ENCODE measurements around the gene CD82.
A peak's percentile ranks its signal among the peaks of the same experiment; 100 is the strongest.
"Not testable (repeated sequence)": the region's sequence is repeated elsewhere in the genome, so short reads cannot be mapped to it uniquely, and the experiment has no call there.

Gene CD82

GRCh38 chr11:44651535-44652155 is 86.2 kb downstream of the CD82 start:
- DNase-seq (ENCODE audit: low spot score): no peak
- no peak for TF ChIP-seq CTCF (IDR thresholded peaks at IDR 0.05; ENCODE audit: extremely low read depth, missing control alignments)

GRCh38 chr11:44652901-44653644 is 87.6 kb downstream of the CD82 start:
- no peak for DNase-seq (ENCODE audit: low spot score)
- TF ChIP-seq CTCF (IDR thresholded peaks at IDR 0.05; ENCODE audit: extremely low read depth, missing control alignments): no peak

GRCh38 chr11:44654057-44654456 is 88.6 kb downstream of the CD82 start:
- no peak for TF ChIP-seq CTCF (IDR thresholded peaks at IDR 0.05; ENCODE audit: extremely low read depth, missing control alignments)
- DNase-seq (ENCODE audit: low spot score): no peak

- DNase-seq (ENCODE audit: low spot score): no peak
- TF ChIP-seq CTCF (IDR thresholded peaks at IDR 0.05; ENCODE audit: extremely low read depth, missing control alignments): no peak
Measured at GRCh38 chr11:44654596-44654995, 89.1 kb downstream of the CD82 start.

GRCh38 chr11:44657836-44658505 is 92.5 kb downstream of the CD82 start:
- TF ChIP-seq CTCF (IDR thresholded peaks at IDR 0.05; ENCODE audit: extremely low read depth, missing control alignments): no peak
- DNase-seq (ENCODE audit: low spot score): no peak

GRCh38 chr11:44658506-44658850 is 93.0 kb downstream of the CD82 start:
- TF ChIP-seq CTCF (IDR thresholded peaks at IDR 0.05; ENCODE audit: extremely low read depth, missing control alignments): peak; percentile 60
- DNase-seq (ENCODE audit: low spot score): peak; percentile 54

GRCh38 chr11:44659641-44660040 is 94.2 kb downstream of the CD82 start:
- peak; percentile 13 for DNase-seq (ENCODE audit: low spot score)

GRCh38 chr11:44660535-44660934 is 95.1 kb downstream of the CD82 start:
- DNase-seq (ENCODE audit: low spot score): not testable (repeated sequence)

More at GRCh38 chr11:44659641-44660040, 94.2 kb downstream of the CD82 start:
- no peak for TF ChIP-seq CTCF (IDR thresholded peaks at IDR 0.05; ENCODE audit: extremely low read depth, missing control alignments)
